Uterus (tissue), 4 donors: ENCODE results near the gene S100B. TPM values are rescaled to one million over a fixed set of nuclear protein-coding genes. Genes with fewer than 3 reads are reported as not detected.
"Not testable (repeated sequence)": the region's sequence is repeated elsewhere in the genome, so short reads cannot be mapped to it uniquely, and the experiment has no call there.

Experiments
- DNase-seq, 2 donors: peaks; one replicate each; pipeline ENCODE4 v3.0.0-alpha.2; 2019 to 2020
- H3K27ac ChIP-seq, 2 donors: fragments of 200-600 bp; sonication (generic); 1 replicate in 1 of 2; 2 replicates in 1 of 2; pipeline ENCODE4 v1.5.1; 2016 to 2018
- H3K27me3 ChIP-seq, 2 donors: fragments of 200-600 bp; sonication (generic); one replicate each; pipeline ENCODE4 v1.5.1; 2018 to 2019; ENCODE audit warnings: control low read depth in 1 of 2
- H3K36me3 ChIP-seq, 2 donors: fragments of 200-600 bp; sonication (generic); one replicate each; pipeline ENCODE4 v1.5.1; 2019; ENCODE audit warnings: control low read depth in 1 of 2
- H3K4me1 ChIP-seq, 2 donors: fragments of 200-600 bp; sonication (generic); one replicate each; pipeline ENCODE4 v1.5.1; 2018 to 2019; ENCODE audit warnings: control low read depth in 1 of 2
- H3K4me3 ChIP-seq, 2 donors: fragments of 200-600 bp; sonication (generic); 1 replicate in 1 of 2; 2 replicates in 1 of 2; pipeline ENCODE4 v1.5.1; 2018 to 2019; ENCODE audit warnings: mild to moderate bottlenecking in 1 of 2
- H3K9me3 ChIP-seq, 2 donors: fragments of 200-600 bp; sonication (generic); one replicate each; pipeline ENCODE4 v1.5.1; 2019; ENCODE audit warnings: control low read depth in 1 of 2
- POLR2A ChIP-seq, 2 donors: fragments of 450-650 bp; IDR thresholded peaks; one replicate each; pipeline ENCODE4 v1.6.1; 2016; ENCODE audit warnings: antibody characterized with exemption in 2 of 2, mild to moderate bottlenecking in 1 of 2, moderate library complexity in 1 of 2
- intact Hi-C: fragments of 100-400 bp; cut with DNase I; formaldehyde crosslinking; loops from one replicate; pipeline ENCODE4 v1.15.1; 2023; ENCODE audit warnings: low total_unique reads
- total RNA-seq, 4 donors: library from RNA; depleted of rRNA in 3 of 4; stranded (reverse); fragments of >200 nt in 3 of 4; gene quantifications; one replicate each; pipeline versions ENCODE4 v1.1.0 to v1.2.4, GENCODE V29; 2014 to 2023
- TF ChIP-seq, protein P1 (sequence below), 4 experiments: fragments of 200-600 bp in 2 of 4; fragments of 450-650 bp in 2 of 4; sonication (generic) in 2 of 4; IDR thresholded peaks; one replicate each; pipeline ENCODE4 v1.5.1; 2016 to 2019; ENCODE audit warnings: antibody characterized with exemption in 4 of 4, mild to moderate bottlenecking in 2 of 4, moderate library complexity in 1 of 4
- donor health status: DM: yes; HTN: yes; CAD: no.

Gene S100B
- total RNA-seq, 4 donors from 2014 or later: 1.8 to 18.2 TPM; not detected in 2

DNA sequence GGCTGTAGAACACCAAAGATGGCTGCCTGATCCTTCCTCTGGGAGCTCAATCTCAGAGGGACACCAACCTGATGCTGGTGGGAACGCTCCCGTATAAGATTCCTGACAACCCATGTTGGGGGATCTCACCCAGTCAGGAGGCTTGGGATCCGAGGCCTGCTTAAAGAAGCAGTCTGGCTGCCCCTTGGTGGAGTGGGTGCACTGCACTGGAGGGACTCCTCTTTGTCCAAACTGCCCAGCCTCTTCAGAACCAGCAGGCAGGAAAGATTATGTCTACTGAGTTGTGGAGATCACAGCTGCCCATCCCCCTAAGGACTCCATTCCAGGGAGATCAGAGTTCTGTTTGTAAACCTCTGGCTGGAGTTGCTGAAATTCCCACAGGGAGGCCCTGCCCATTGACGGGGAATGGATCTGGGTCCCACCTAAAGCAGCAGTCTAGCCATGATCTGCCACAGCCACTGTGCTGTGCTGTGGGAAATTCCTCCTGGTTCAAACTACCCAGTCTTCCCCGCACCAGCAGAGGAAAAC, 23.0 kb downstream of the S100B start:
- Histone ChIP-seq H3K27ac (no peak overlapping the region), H3K27me3 (no peaks in the 10 kb centered on the region), H3K36me3 (no peaks in the 10 kb centered on the region), H3K9me3 (peaks cover 0 to 3% of the 10 kb centered on the region in 2 donors), H3K4me1 (no peaks in the 10 kb centered on the region), H3K4me3 (no peak overlapping the region)
- intact Hi-C loops: no loop called here
- TF ChIP-seq POLR2A (IDR thresholded peaks at IDR 0.05): no peak
- TF ChIP-seq, protein P1, sequence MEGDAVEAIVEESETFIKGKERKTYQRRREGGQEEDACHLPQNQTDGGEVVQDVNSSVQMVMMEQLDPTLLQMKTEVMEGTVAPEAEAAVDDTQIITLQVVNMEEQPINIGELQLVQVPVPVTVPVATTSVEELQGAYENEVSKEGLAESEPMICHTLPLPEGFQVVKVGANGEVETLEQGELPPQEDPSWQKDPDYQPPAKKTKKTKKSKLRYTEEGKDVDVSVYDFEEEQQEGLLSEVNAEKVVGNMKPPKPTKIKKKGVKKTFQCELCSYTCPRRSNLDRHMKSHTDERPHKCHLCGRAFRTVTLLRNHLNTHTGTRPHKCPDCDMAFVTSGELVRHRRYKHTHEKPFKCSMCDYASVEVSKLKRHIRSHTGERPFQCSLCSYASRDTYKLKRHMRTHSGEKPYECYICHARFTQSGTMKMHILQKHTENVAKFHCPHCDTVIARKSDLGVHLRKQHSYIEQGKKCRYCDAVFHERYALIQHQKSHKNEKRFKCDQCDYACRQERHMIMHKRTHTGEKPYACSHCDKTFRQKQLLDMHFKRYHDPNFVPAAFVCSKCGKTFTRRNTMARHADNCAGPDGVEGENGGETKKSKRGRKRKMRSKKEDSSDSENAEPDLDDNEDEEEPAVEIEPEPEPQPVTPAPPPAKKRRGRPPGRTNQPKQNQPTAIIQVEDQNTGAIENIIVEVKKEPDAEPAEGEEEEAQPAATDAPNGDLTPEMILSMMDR (IDR thresholded peaks at IDR 0.05): no peak
- DNase-seq: no peak

DNA sequence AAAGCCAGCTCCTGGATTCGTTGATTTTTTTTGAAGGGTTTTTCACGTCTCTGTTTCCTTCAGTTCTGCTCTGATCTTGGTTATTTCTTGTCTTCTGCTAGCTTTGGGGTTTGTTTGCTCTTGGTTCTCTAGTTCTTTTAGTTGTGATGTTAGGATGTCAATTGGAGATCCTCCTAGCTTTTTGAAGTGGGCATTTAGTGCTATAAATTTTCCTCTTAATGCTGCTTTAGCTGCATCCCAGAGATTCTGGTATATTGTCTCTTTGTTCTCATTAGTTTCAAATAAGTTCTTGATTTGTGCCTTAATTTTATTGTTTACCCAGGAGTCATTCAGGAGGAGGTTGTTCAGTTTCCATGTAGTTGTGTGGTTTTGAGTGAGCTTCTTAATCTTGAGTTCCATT, 25.5 kb downstream of the S100B start:
- intact Hi-C loops, H3K36me3 ChIP-seq, H3K4me3 ChIP-seq, H3K27me3 ChIP-seq, H3K4me1 ChIP-seq, H3K27ac ChIP-seq, H3K9me3 ChIP-seq, DNase-seq: not testable (repeated sequence)

DNA sequence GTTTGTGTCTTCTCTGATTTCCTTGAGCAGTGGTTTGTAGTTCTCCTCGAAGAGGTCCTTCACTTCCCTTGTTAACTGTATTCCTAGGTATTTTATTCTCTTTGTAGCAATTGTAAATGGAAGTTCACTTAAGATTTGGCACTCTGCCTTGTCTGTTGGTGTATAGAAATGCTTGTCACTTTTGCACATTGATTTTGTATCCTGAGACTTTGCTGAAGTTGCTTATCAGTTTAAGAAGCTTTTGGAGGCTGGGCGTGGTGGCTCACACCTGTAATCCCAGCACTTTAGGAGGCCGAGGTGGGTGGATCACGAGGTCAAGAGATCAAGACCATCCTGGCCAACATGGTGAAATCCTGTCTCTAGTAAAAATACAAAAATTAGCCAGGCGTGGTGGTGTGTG, 27.1 kb downstream of the S100B start:
- H3K9me3 ChIP-seq, H3K36me3 ChIP-seq, H3K27me3 ChIP-seq, H3K27ac ChIP-seq, intact Hi-C loops, H3K4me3 ChIP-seq, DNase-seq, H3K4me1 ChIP-seq: not testable (repeated sequence)

DNA sequence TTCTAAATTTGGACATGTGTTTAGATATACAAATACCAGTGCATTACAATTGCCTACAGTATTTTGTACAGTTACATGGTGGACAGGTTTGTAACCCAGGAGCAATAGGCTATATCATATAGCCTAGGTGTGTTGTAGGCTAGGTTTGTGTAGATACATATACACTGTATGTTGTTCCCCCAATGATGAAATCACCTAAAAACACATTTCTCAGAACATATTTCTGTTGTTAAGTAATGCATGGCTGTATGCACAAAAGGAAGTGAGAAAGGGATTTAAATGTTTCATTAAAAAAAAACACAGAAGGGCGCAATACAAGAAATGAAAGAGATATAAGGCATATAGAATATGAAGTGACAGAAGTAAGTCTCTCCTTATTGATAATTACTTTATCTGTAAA, 32.0 kb downstream of the S100B start:
- Histone ChIP-seq H3K27ac (no peak overlapping the region), H3K36me3 (no peaks in the 10 kb centered on the region), H3K27me3 (no peaks in the 10 kb centered on the region), H3K4me3 (no peak overlapping the region), H3K9me3 (no peaks in the 10 kb centered on the region), H3K4me1 (no peaks in the 10 kb centered on the region)
- no peak for DNase-seq
- TF ChIP-seq POLR2A (IDR thresholded peaks at IDR 0.05): no peak
- TF ChIP-seq, protein P1 (IDR thresholded peaks at IDR 0.05): no peak
- intact Hi-C loops: no loop called here

DNA sequence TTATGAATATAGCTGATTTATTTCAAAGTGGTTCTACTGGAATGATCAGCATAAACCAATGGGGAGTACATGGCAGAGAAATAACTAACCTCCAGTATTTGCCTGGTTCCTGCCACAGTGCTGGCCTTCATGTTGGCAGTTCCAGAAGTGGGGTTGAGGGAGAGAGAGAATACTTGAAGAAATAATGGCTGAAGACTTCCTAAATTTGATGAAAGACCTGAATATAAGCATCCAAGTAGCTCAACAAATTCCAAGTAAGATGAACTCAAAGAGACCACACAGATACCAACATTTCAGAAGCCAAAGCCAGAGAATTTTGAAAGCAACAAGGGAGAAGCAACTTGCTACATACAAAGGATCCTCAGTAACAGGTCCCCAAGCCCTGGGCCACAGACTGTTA, 34.3 kb downstream of the S100B start:
- H3K27ac ChIP-seq: no peak overlapping the region
- intact Hi-C loops: no loop called here
- H3K4me3 ChIP-seq: no peak overlapping the region
- no peaks in the 10 kb centered on the region for H3K4me1 ChIP-seq
- no peaks in the 10 kb centered on the region for H3K9me3 ChIP-seq
- no peak for DNase-seq
- H3K36me3 ChIP-seq: no peaks in the 10 kb centered on the region
- no peak for TF ChIP-seq POLR2A (IDR thresholded peaks at IDR 0.05)
- TF ChIP-seq, protein P1 (IDR thresholded peaks at IDR 0.05): no peak
- no peaks in the 10 kb centered on the region for H3K27me3 ChIP-seq

DNA sequence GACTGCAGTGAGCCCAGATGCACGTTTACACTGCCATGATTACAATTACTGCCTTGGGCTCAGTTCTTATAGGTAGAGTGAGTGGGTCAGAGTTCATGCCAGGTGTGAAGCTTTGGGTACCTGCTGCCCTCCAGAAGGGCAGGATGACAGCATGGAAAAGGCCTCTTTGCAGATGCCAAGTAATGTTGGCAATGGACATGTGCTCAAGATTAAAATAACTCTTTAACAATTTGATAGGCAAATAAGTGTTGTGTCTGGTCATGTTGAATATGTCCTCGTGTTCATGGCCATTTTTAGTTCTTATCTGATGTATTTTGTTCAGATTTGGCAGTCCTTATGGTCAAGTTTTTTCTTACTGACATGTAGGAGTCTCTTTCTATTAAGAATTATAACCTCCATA, 34.8 kb downstream of the S100B start:
- Histone ChIP-seq H3K4me3 (no peak overlapping the region), H3K27ac (no peak overlapping the region), H3K36me3 (no peaks in the 10 kb centered on the region), H3K27me3 (no peaks in the 10 kb centered on the region), H3K9me3 (no peaks in the 10 kb centered on the region), H3K4me1 (no peaks in the 10 kb centered on the region)
- intact Hi-C loops: no loop called here
- no peak for TF ChIP-seq POLR2A (IDR thresholded peaks at IDR 0.05)
- TF ChIP-seq, protein P1 (IDR thresholded peaks at IDR 0.05): no peak
- DNase-seq: no peak
